Uterus (tissue), 2 donors: ENCODE results near the gene SVIP.

Experiments
- POLR2A ChIP-seq, 2 donors: fragments of 450-650 bp; IDR thresholded peaks; one replicate each; pipeline ENCODE4 v1.6.1; 2016; ENCODE audit warnings: antibody characterized with exemption in 2 of 2, mild to moderate bottlenecking in 1 of 2, moderate library complexity in 1 of 2
- TF ChIP-seq, protein P1 (sequence below), 4 experiments: fragments of 200-600 bp in 2 of 4; fragments of 450-650 bp in 2 of 4; sonication (generic) in 2 of 4; IDR thresholded peaks; one replicate each; pipeline ENCODE4 v1.5.1; 2016 to 2019; ENCODE audit warnings: antibody characterized with exemption in 4 of 4, mild to moderate bottlenecking in 2 of 4, moderate library complexity in 1 of 4

DNA sequence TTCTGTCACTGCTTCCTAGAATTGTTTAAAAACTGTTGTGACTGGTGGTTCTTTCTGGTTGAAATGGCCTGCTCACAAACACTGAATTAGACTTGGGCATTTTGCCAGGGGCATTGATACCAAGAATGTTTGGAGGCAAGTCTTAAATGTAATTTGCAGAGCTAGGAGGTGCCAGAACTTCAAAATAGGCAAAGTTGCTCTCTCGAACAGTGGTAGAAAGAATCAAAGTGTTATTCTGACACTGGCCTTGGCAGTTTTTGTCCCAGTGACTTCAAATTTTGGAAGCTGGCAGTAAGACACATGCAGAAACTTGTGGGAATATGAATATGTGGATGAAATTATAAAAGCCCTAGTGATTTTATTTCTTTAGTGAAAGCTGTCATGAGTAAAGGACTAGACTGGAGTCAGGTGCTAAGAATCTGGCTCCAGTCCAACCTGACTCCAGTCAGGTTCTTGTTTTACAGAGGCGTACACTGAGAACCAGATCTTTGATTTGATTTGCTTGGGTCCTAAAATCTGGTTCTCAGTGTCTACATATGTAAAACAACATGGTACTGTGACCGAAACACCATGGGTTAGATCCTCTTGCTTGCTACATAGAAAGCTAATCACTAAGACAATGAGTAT, 20.9 kb downstream of the SVIP start:
- TF ChIP-seq POLR2A (IDR thresholded peaks at IDR 0.05) = no peak
- TF ChIP-seq, protein P1, sequence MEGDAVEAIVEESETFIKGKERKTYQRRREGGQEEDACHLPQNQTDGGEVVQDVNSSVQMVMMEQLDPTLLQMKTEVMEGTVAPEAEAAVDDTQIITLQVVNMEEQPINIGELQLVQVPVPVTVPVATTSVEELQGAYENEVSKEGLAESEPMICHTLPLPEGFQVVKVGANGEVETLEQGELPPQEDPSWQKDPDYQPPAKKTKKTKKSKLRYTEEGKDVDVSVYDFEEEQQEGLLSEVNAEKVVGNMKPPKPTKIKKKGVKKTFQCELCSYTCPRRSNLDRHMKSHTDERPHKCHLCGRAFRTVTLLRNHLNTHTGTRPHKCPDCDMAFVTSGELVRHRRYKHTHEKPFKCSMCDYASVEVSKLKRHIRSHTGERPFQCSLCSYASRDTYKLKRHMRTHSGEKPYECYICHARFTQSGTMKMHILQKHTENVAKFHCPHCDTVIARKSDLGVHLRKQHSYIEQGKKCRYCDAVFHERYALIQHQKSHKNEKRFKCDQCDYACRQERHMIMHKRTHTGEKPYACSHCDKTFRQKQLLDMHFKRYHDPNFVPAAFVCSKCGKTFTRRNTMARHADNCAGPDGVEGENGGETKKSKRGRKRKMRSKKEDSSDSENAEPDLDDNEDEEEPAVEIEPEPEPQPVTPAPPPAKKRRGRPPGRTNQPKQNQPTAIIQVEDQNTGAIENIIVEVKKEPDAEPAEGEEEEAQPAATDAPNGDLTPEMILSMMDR (IDR thresholded peaks at IDR 0.05) = no peak
